ENCODE data around the gene FOXD1.
"Not testable (repeated sequence)": the region's sequence is repeated elsewhere in the genome, so short reads cannot be mapped to it uniquely, and the experiment has no call there.

Gene FOXD1

DNA sequence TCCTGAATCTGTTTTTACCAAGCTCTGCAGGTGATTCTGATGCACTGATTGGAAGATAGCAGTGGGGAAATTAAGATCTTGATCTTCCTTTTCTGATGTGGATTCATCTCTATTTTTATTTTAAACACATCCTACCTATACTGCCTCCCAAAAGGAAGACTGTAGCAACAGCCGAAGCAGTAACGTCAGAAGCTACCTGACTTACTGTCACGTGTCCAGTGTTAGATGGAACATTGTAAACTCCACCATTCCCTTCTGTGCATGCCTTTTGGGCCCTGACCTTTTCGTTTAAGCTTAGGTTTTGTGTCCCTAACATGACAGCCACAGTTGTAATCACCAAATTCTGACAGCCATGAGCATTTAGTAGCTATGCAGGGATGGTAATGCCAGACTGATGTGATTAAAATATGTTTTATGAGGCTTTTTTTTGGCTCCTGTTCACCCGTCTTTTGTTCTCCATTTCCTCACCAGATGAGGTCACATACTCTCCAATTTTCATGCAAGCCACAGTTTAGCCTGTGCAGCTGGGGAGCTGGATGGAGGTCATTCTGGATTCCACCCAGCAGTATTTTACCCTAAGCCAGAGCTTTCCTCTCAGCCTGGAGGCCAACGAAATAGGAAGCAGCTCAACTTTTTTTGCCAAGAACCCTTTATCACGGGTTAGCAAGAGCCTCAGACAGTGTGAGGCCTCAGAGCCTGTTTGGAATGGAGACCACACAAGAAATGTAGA, 15.6 kb upstream of the FOXD1 start:
- DNase-seq (ENCODE audit: low read depth in 1 of 2, low spot score in 1 of 2): no peak

DNA sequence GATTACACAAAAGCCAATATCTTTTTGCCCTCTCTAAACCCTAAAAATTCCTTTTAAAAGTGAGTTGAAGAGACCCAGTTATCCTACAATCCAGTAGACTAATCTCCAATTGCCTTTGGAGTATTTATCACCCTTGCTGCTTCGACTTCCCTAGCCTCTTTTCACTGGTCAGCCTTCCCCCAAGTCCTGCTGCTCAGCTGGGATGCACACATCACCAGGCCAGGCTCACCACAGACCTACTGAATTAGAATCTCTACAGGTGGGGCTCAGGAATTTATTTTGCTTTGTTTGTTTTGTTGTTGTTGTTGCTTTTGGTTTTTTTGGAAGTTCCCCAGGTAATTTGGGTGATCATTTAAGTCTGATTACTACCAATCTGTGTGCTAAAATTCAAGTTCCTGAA, 11.6 kb upstream of the FOXD1 start:
- no peak for DNase-seq (ENCODE audit: low read depth in 1 of 2, low spot score in 1 of 2)

DNA sequence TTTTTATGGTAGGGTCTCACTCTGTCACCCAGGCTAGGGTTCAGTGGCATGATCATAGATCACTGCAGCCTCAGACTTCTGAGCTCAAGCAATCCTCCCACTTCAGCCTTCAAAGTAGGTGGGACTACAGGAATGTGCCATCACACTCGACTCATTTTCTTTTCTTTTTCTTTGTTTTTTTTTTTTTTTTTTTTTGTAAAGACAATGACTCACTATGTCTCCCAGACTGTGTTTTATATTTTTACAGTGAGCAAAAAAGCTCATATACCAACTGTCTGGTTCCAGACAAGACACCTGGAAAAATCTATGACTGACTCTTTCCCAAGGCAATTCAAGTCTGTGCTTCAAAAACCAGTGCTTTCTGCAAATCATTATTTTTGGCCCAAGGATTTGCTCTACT, 10.8 kb upstream of the FOXD1 start:
- DNase-seq (ENCODE audit: low read depth in 1 of 2, low spot score in 1 of 2): no peak

DNA sequence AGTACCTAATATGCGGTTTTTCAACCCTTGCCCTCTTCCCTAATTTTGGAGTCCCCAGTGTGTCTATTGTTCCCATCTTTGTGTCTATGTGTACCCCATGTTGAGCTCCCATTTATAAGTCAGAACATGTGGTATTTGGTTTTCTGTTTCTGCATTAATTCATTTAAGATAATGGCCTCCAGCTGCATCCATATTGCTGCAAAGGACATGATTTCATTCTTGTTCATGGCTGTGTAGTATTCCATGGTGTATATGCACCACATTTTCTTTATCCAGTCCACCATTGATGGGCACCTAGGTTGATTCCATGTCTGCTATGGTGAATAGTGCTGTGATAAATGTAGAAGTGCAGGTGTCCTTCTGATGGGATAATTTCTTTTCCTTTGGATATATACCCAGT, 7.9 kb upstream of the FOXD1 start:
- not testable (repeated sequence) for DNase-seq (ENCODE audit: low read depth in 1 of 2, low spot score in 1 of 2)

DNA sequence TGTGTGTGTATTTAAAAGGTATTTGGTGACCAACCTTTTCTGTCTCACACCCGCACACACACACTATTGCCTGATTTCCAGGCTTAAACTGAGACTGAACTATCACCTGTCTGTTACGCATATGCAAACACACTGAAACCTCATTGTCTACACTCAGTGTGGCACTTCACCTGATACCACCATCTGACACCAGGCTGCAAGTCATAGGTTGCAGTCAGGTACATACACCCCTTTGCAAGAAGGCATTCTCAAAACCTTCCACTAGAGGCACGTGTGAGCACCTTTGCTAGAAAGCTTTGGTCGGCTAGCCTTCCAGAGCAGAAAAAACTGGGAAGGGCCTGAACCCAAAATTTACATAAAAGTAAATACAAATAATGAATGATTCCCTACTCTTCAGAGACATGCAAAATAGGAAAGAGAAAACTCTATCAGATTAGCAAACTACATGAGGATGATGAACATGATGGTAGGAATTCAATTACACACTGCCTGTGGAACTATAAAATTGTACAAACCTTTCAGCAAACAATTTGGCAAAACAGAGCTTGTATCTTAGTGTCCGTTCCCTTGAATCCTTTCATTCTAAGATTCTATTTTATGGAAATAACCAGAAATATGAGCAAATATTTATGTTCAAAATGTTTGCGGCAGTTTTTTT, 5.9 kb upstream of the FOXD1 start:
- peak in 1 of 2 donors; percentile 26 for DNase-seq (ENCODE audit: low read depth in 1 of 2, low spot score in 1 of 2)

DNA sequence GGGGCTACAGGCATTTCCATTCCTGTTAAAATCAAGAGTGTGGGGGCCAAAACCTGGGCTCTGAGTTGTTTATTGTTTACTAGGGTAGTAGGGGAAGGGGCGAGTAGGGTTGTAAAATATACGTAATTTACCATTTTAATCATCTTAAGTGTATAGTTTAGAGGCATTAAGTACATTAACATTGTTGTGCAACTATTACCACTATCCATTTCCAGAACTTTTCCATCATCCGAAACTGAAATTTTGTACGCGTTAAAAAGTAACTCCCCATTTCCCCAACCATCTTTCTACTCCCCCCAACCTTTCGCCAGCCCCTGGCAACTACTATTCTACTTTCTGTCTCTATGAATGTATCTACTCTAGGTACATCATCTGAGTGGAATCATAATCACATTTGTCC, 3.6 kb upstream of the FOXD1 start:
- DNase-seq (ENCODE audit: low read depth in 1 of 2, low spot score in 1 of 2): no peak

DNA sequence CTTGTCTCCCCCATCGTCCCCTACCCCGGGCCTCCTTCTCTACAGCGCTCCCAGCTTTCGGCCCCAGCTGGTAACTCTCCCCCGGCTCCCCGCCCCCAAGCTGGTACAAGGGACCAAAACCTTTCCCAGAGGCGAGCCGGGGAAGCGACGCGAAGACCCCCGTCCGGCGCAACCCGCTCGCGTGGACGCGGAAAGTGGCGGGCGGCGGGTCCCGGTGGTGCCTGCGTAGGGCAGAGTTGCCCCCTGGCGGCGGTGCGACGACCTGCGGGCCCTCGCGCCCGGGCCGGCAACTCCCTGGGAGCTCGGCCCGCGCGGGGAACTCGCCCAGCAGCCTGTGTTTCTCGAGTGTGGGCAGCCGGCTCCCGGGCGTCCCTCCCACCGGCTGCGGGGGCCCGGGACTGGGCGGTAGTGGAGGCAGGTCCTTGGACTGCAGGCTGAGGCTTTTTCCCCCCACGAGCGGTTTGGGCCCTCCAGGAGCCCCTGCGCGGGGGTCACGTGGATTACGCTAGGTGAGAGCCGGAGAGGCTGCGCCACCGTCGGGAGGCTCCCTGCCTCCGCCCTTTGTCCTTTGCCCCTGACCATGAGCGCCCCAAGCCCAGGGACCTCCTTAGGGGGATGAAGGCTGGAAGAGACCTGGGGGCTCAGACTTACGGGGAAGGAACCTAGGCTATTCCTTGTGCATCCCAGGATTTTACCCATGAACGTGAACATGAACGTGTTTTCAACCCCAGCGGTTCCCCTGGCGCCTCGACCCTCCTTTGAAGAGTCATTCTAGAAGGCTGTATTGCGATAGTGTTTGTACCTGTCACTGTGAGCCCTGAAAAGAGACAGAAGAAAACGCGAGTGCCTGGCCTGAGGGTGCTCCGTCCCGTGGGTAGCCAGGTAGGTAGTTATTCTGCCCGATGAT, 2.9 kb upstream of the FOXD1 start:
- peak in 1 of 2 donors; percentile 28 for DNase-seq (ENCODE audit: low read depth in 1 of 2, low spot score in 1 of 2)

DNA sequence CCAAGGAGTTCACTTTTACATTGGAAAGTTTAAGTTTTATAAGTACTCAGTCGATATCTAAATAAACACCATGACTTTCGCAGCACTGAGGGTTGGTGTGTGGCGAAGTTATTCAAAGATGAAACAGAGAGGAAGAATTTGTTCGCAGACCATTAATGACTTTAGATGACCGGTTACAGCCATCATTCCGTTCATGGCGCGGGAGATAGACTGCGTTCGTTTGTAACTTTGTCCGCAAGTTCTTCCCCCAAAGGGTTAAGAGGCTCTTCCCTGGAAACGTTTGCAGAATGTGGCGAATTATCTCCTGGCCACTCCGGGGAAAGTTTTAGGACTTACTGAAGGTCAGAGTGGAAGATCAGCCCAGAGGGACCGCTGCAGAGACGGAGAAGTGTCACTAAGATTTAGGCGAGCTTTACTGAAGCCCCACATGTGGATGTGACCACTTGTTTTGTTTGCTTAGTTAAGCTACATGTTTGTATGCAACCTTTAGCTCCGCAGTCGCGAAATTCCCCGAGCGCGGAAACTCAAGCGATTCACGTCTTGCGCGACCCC, 2.2 kb upstream of the FOXD1 start:
- DNase-seq (ENCODE audit: low read depth in 1 of 2, low spot score in 1 of 2): no peak

DNA sequence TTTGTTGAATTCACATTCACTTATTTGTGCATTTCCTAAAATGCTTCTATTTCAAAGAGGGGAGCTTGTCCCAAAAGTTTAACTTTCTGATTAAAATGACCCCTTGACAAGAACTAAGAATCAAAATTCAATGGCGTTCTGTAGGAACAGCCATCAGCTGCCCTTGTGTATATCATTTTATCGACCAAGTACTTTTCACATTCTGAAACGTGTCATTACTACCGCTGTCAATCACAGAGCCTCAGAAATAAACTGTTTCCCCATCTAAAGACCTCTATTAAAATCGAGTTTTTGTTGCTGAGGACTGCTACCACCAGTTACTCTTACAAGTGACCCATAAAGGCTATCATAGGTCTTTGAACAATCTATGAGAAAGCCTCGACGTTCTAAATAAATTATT, 1.6 kb upstream of the FOXD1 start:
- no peak for DNase-seq (ENCODE audit: low read depth in 1 of 2, low spot score in 1 of 2)

DNA sequence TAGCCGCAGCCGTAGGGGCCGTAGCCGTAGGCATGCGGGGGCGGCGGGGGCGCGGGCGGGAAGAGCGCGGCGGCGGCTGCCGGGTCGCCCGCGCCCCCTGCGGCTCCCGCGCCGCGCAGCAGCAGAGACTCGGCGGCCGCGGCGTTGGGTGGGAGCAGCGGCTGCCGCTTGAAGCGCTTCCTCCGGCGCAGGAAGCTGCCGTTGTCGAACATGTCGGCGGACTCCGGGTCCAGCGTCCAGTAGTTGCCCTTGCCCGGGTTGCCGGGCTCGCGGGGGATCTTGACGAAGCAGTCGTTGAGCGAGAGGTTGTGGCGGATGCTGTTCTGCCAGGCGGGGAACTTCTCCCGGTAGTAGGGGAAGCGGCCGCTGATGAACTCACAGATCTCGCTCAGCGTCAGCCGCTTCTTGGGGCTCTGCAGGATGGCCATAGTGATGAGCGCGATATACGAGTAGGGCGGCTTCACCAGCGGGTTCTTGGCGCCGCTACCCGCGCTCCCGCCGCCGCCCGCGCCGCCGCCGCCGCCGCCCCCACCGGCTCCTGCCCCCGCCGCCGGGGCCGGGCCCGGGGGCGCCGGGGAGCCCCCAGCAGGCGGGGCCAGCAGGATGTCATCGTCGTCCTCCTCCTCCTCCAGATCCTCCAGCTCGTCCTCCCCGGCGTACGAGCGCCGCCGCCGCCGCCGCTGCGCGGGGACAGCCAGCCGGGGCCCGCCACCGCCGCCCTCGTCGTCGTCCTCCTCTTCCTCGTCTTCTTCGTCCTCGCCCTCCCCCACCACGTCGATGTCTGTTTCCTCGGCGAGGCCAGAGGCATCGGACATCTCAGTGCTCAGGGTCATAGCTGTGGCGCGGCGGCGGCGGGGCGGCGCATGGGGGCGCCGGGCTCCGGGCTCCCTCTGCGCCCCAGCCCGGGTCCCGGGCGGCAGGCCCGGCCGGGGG, 781 bp downstream of the FOXD1 start:
- DNase-seq (ENCODE audit: low read depth in 1 of 2, low spot score in 1 of 2): no peak

DNA sequence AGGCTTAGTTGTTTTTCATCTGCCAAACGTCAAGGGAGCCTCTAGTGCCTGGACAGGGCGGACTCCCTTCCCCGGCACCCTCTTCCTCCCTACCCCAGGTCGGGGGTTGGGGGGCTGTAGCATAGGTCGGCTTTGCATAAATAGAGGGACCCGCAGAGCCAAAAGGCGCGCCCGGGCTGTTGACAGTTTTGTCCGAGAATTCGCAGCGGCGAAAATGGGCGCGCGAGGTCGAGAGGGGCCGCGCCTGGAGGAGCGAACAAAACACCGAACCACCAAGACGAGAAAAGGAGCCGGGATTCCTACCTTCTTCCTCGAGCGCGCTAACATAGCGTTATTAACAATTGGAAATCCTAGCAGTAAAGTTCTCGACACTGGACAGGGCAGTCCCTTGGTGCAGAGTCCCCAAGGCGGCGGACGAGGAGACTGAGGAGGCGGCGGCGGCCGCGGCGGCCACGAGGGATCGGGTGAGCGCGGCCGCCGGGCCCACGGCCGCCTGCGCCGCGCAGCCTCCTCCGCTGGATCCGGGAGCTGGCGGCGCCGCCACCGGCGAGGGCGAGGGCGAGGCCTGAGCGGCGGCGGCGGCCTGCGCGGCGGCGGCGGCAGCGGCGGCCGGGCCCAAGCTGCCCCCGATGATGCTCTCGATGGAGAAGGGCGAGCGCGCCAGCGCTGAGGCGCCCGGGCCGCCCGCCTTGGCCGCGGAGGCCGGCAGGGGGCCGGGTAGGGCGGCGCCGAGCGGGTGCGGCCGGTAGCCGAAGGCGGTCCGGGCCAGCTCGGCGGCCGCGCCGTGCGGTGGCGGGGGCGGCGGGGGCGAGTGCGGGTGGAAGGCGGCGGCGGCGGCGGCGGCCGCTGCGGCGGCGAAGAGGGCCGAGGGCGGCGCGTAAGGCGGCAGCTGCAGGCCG, 1.7 kb downstream of the FOXD1 start:
- no peak for DNase-seq (ENCODE audit: low read depth in 1 of 2, low spot score in 1 of 2)

DNA sequence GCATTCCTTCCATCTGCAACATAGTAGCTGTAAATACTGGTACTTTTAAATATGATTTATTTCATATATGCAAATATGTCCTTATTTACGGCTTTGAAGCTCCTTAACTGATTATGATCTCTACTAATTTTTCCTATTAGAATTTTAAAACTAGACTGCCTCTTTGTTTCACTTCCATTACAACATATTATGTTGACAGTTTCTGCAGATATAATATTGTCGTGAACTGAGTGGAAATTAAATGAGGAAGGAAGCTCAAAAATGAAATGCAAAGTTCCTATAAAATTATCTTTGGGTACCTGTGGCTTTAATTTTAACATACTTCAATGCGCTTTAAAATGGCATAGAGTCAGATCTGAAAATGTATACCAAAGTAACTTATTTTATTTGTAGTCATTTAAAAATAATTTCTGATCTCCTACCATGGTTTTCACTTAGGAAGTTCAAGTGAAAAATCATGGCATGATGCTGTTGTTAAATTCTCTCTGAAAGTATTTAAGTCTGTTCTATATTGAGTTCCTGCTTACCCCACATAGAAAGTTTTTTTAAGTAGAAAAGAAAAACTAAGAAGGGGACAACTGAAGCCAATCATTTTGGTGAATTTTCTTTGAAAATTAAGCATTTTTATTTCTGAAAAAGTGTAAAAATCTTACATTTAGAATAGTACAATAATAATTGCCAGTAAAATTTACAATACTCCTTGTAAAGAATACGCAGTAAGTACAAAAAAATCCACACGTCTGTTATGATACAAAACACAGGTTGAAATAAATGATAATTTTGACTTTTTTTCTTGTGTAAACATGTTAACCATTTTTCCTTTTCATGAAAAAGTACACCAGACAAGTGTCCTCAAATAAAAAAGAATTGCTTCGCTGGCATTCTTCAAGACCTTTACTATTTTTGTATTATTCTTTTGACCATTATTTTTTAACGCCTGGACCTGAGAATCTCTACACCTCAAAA, 2.6 kb downstream of the FOXD1 start:
- no peak for DNase-seq (ENCODE audit: low read depth in 1 of 2, low spot score in 1 of 2)

DNA sequence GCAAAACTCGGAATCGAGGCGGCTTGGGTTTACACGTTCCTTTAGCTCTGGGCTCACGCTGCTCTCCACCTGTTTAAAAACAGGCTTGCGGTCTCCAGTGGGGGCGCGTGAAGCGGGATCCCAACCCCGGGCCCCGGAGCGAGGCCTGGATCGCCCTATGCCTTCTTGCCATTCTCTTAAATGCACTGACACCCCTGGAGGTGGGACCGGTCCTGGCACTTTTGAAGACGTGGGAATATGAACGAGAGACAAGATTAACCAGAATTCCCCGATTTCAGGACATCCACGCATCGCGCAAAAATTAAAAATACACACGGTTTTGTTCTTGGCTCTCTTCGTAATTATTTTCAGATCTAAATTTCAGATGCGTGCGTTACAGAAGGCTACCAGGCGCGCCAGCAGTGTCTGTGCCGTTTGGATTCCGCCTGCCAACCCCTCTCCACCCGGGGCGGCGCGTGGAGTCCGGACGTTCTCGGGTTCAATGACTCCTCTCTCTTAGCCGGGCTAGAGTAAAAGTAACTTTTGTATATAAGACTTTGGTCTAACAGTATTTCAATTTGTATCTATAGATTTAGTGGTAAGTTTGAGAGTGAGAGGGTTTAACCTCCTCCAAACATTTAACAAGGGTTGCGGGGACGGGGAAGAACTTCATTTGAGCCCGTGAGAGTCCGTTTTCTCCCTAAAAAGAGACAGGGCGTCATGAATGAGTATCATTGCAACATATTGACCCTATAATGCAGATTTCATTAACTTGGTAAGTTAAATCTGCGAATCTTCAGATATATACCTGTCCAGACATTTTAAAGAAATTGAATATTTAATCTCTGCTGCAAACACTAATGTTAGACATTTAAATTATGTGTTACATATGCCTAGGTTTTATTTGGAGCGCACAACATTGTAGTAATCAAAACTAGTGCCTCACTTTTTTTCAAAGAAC, 3.8 kb downstream of the FOXD1 start:
- no peak for DNase-seq (ENCODE audit: low read depth in 1 of 2, low spot score in 1 of 2)

DNA sequence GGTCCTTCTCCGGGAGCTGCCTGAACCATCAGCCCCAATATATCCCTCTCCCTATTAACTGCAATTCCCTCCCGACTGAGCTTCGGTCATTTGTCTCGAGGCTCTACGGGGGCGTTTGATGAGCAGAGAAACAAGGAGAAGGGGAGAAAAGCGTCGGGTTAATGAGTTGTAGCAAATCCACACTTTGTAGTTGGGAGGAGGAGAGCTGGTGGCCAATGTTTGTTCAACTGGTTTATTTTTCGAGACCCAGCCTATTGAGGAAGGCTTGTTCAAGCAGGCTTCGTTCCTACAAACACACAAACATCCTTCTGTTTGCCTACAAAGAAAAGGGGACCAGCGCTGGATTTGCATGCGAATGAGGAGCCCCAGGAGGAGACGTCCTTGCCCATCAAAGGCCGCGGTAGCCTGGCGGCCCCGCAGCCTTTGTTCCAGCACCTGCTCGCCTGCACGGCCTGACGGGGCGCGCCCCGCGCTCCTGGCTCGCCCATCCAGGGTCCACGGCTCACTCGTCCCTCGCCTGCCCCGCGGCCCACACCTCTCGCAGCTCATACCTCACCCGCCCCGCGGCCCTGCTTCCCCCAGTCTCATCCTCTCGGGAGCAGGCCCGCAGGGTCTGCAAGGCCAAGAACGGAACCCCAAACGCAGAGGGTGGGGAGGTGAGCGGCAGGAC, 4.6 kb downstream of the FOXD1 start:
- no peak for DNase-seq (ENCODE audit: low read depth in 1 of 2, low spot score in 1 of 2)

DNA sequence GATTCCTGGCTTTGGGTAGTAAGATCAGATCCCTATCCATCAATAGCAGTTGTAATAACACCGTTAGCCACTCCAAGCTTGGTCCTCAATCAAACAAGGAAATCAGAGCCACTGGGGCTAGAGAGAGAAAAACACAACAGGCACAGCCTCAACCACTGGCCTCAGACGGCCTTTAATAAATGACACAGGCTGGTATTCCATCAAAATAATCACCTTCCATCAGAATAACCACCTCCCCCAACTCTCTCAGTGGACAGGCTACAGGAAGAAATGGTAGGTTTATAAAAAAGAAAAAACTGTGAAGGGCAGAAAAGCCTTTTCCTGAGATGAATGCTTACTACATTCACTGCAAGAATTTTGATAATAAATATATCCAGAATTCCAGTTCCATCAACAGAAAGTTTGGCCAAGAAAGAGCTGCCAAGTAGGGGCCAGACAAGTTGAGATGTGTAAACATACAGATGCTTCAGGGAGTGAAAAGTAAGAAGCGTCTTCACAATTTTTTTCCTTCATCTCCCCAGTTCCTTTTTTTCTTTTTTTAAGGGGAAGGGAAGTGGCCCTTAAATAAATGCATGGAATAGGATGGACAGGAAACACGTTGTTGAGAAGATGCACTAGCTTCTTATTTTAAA, 5.5 kb downstream of the FOXD1 start:
- DNase-seq (ENCODE audit: low read depth in 1 of 2, low spot score in 1 of 2): no peak

DNA sequence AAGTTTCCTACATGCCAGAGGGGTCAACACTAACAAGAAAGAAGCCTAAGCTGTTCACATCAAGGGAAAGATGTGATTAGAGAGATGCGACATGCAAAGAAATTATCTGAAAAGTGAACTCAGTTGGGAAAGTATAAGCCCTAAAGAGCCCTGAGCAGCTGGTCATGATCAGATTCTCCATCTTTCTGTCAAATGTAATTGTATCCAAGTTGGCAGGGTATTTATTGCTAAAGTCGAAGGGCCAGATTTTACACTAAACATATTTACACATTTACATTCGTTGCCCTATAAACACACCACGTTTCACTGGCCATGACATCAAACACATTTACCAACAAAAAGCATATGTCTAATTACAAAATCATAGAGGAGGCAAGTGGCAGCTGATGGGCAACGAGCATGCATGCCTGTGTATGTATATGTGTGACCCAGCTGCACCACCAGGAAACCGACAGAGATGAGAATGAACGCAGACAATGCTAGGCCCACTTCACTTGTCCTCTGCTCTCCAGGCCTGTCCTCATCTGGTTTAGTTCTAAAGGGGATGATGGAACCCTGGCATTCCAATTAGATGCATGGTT, 6.3 kb downstream of the FOXD1 start:
- DNase-seq (ENCODE audit: low read depth in 1 of 2, low spot score in 1 of 2): no peak
